ENCODE data around the gene PIRT. TPM values are rescaled to one million over a fixed set of nuclear protein-coding genes. Genes with fewer than 3 reads are reported as not detected.

Gene PIRT
- total RNA-seq, 1 donor from 2014 or later, result not detected

- no peak for DNase-seq (ENCODE audit: low read depth, low spot score)
These were observed 16.1 kb downstream of the PIRT start for GRCh38 chr17:10821770-10822169.

- DNase-seq (ENCODE audit: low read depth, low spot score), result no peak
These were observed 16.8 kb downstream of the PIRT start for GRCh38 chr17:10821054-10821453.

- no peak for DNase-seq (ENCODE audit: low read depth, low spot score)
These were observed 22.6 kb downstream of the PIRT start for GRCh38 chr17:10815319-10815718.

GRCh38 chr17:10814075-10814474 lies 23.8 kb downstream of the PIRT start:
- DNase-seq (ENCODE audit: low read depth, low spot score), result no peak

- DNase-seq (ENCODE audit: low read depth, low spot score), result no peak
These were observed 25.2 kb downstream of the PIRT start for GRCh38 chr17:10812674-10813073.

GRCh38 chr17:10809605-10810004 lies 28.3 kb downstream of the PIRT start:
- DNase-seq (ENCODE audit: low read depth, low spot score), result no peak

- no peak for DNase-seq (ENCODE audit: low read depth, low spot score)
These were observed 30.2 kb downstream of the PIRT start for GRCh38 chr17:10807704-10808128.

- no peak for DNase-seq (ENCODE audit: low read depth, low spot score)
These were observed 31.2 kb downstream of the PIRT start for GRCh38 chr17:10806545-10807262.

GRCh38 chr17:10805911-10806310 lies 32.0 kb downstream of the PIRT start:
- DNase-seq (ENCODE audit: low read depth, low spot score), result no peak

- no peak for DNase-seq (ENCODE audit: low read depth, low spot score)
These were observed 33.3 kb downstream of the PIRT start for GRCh38 chr17:10804546-10804945.

GRCh38 chr17:10803830-10804475 lies 33.9 kb downstream of the PIRT start, which contains the start of gene TMEM238L:
Gene TMEM238L (minus strand): TSS chr17:10804099. CDS start chr17:10803963, 136 bp downstream.
- no peak for DNase-seq (ENCODE audit: low read depth, low spot score)

GRCh38 chr17:10803350-10803749 lies 34.5 kb downstream of the PIRT start:
- no peak for DNase-seq (ENCODE audit: low read depth, low spot score)

- DNase-seq (ENCODE audit: low read depth, low spot score), result no peak
These were observed 35.2 kb downstream of the PIRT start for GRCh38 chr17:10802496-10803284.

GRCh38 chr17:10799407-10799806 lies 38.5 kb downstream of the PIRT start:
- DNase-seq (ENCODE audit: low read depth, low spot score), result no peak

GRCh38 chr17:10798910-10799309 lies 39.0 kb downstream of the PIRT start:
- no peak for DNase-seq (ENCODE audit: low read depth, low spot score)

- DNase-seq (ENCODE audit: low read depth, low spot score), result no peak
These were observed 39.5 kb downstream of the PIRT start for GRCh38 chr17:10798332-10798749.

- no peak for DNase-seq (ENCODE audit: low read depth, low spot score)
These were observed 40.2 kb downstream of the PIRT start for GRCh38 chr17:10797476-10798328.

- no peak for DNase-seq (ENCODE audit: low read depth, low spot score)
These were observed 44.1 kb downstream of the PIRT start for GRCh38 chr17:10793816-10794215.

- DNase-seq (ENCODE audit: low read depth, low spot score), result no peak
These were observed 44.6 kb downstream of the PIRT start for GRCh38 chr17:10793256-10793655.

- no peak for DNase-seq (ENCODE audit: low read depth, low spot score)
These were observed 45.7 kb downstream of the PIRT start for GRCh38 chr17:10792151-10792550.

Data from pulmonary artery endothelial cell (primary cell).